GM18873 (cell line): ENCODE data around the gene HEPACAM2.
A peak's percentile ranks its signal among the peaks of the same experiment; 100 is the strongest.

Experiments
- ATAC-seq: cut with Tn5 transposase; IDR thresholded peaks from one replicate; pipeline ENCODE4 v1.9.1; 2021; ENCODE audit warnings: mild to moderate bottlenecking, moderate library complexity, moderate number of reproducible peaks; ENCODE audit not compliant: unreplicated experiment, low FRiP score

The HEPACAM2 gene

GRCh38 chr7:93203496-93203895 lies 22.8 kb downstream of the HEPACAM2 start:
- ATAC-seq, result no peak

GRCh38 chr7:93202594-93203250 lies 23.5 kb downstream of the HEPACAM2 start:
- no peak for ATAC-seq

- ATAC-seq, result no peak
Observed at GRCh38 chr7:93198472-93198871, 27.8 kb downstream of the HEPACAM2 start.

- ATAC-seq, result no peak
Observed at GRCh38 chr7:93196336-93196735, 29.9 kb downstream of the HEPACAM2 start.

- no peak for ATAC-seq
Observed at GRCh38 chr7:93194386-93194785, 31.9 kb downstream of the HEPACAM2 start.

- ATAC-seq, result no peak
Observed at GRCh38 chr7:93188870-93189634, 37.2 kb downstream of the HEPACAM2 start.

GRCh38 chr7:93185303-93186027 lies 40.8 kb downstream of the HEPACAM2 start:
- no peak for ATAC-seq

- ATAC-seq, result no peak
Observed at GRCh38 chr7:93179173-93179572, 47.1 kb downstream of the HEPACAM2 start.

GRCh38 chr7:93178213-93178612 lies 48.1 kb downstream of the HEPACAM2 start:
- no peak for ATAC-seq

- no peak for ATAC-seq
Observed at GRCh38 chr7:93176992-93177580, 49.2 kb downstream of the HEPACAM2 start.

- ATAC-seq, result no peak
Observed at GRCh38 chr7:93175219-93175618, 51.0 kb downstream of the HEPACAM2 start.

- no peak for ATAC-seq
Observed at GRCh38 chr7:93172683-93173082, 53.6 kb downstream of the HEPACAM2 start.

- ATAC-seq, result no peak
Observed at GRCh38 chr7:93171606-93172226, 54.6 kb downstream of the HEPACAM2 start.

GRCh38 chr7:93165447-93165846 lies 60.8 kb downstream of the HEPACAM2 start:
- peak; percentile 99 for ATAC-seq

GRCh38 chr7:93164766-93165165 lies 61.5 kb downstream of the HEPACAM2 start:
- no peak for ATAC-seq

GRCh38 chr7:93161181-93161762 lies 65.0 kb downstream of the HEPACAM2 start:
- no peak for ATAC-seq

GRCh38 chr7:93160410-93160809 lies 65.9 kb downstream of the HEPACAM2 start:
- ATAC-seq, result no peak

GRCh38 chr7:93159490-93159889 lies 66.8 kb downstream of the HEPACAM2 start:
- ATAC-seq, result no peak

- ATAC-seq, result no peak
Observed at GRCh38 chr7:93156884-93157283, 69.4 kb downstream of the HEPACAM2 start.

- no peak for ATAC-seq
Observed at GRCh38 chr7:93150200-93150835, 76.0 kb downstream of the HEPACAM2 start.
